Measurements from ENCODE around the gene HPD.

DNA sequence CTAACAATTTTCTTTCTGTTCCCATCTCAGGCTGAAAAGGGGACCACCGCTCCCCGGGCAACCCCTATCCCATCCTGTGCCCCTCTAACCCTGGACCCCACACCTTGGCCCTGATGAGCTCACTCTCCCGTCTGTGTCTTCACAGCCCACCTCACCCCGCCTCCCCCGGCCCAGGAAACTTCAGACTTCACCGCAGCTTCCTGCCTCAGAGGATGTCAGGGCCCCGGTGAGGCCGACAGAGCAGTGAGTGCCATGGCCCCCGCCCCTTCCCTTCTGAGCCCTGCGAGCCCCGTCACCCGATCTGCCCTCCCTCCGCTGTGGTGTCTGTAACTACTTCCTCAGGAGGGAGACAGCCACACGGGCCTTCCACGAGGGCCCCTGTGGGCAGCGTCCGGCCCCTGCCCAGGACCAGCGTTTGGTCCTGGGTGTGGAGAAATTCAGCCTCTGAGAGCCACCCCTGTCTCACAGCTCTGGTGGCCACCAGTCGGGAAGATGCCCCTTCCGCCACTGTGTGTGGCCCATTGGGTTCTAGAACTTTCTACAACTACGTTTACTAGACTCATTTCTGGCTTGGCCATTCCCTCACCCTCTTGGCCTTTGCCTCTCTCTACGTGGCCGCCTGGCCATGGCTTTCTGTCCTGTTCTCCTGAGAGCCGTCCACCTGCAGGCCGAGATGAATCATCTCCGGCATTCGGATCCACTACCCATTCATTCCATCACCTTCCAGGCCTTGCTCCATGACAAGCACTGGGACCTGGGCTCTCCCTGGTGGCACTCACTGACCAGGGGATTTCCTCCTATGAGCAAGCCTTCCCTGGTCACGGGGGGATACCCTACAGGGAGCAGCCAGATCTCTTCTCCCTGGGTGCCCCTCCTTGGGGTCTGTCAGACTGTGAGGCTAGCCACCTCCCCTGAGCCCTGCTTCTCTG, 68.6 kb downstream of the HPD start:
- TF ChIP-seq, protein P1, sequence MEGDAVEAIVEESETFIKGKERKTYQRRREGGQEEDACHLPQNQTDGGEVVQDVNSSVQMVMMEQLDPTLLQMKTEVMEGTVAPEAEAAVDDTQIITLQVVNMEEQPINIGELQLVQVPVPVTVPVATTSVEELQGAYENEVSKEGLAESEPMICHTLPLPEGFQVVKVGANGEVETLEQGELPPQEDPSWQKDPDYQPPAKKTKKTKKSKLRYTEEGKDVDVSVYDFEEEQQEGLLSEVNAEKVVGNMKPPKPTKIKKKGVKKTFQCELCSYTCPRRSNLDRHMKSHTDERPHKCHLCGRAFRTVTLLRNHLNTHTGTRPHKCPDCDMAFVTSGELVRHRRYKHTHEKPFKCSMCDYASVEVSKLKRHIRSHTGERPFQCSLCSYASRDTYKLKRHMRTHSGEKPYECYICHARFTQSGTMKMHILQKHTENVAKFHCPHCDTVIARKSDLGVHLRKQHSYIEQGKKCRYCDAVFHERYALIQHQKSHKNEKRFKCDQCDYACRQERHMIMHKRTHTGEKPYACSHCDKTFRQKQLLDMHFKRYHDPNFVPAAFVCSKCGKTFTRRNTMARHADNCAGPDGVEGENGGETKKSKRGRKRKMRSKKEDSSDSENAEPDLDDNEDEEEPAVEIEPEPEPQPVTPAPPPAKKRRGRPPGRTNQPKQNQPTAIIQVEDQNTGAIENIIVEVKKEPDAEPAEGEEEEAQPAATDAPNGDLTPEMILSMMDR (IDR thresholded peaks at IDR 0.05): no peak
- TF ChIP-seq EP300 (IDR thresholded peaks at IDR 0.05) (no peak), POLR2A (IDR thresholded peaks at IDR 0.05) (no peak)
